ENCODE measurements around the gene SBK1.

- TF ChIP-seq CTCF (IDR thresholded peaks at IDR 0.05; ENCODE audit: poor library complexity) (no peak), EZH2phosphoT487 (IDR thresholded peaks at IDR 0.05; ENCODE audit: low read depth, severe bottlenecking, unreplicated experiment) (no peak)
These were observed 6.2 kb downstream of the SBK1 start for GRCh38 chr16:28298511-28298878.
